H9 (cell line): ENCODE measurements around the gene IL5. TPM values are rescaled to one million over a fixed set of nuclear protein-coding genes. Genes with fewer than 3 reads are reported as not detected.

Source experiments
- DNase-seq: peaks from one replicate; pipeline ENCODE4 v3.0.0-alpha.2; 2017
- H2AFZ ChIP-seq: one replicate; pipeline ENCODE4 v1.6.1; 2013; ENCODE audit warnings: mild to moderate bottlenecking, low read length, control low read depth, moderate library complexity
- H2AK5ac ChIP-seq: 2 replicates; pipeline ENCODE4 v1.6.1; 2013; ENCODE audit warnings: low read length, control low read depth, mixed read lengths; ENCODE audit not compliant: insufficient read length
- H2BK120ac ChIP-seq: one replicate; pipeline ENCODE4 v1.6.1; 2013; ENCODE audit warnings: low read depth, mild to moderate bottlenecking, low read length, control low read depth, inconsistent platforms; ENCODE audit not compliant: poor library complexity, severe bottlenecking
- H2BK12ac ChIP-seq: 2 replicates; pipeline ENCODE4 v1.6.1; 2013; ENCODE audit warnings: low read length, control low read depth, mixed read lengths, low read depth; ENCODE audit not compliant: insufficient read length
- H2BK15ac ChIP-seq: 2 replicates; pipeline ENCODE4 v1.6.1; 2013; ENCODE audit warnings: low read depth, low read length, control low read depth
- H2BK20ac ChIP-seq: one replicate; pipeline ENCODE4 v1.6.1; 2013; ENCODE audit warnings: low read depth, mild to moderate bottlenecking, low read length, control low read depth, inconsistent platforms; ENCODE audit not compliant: poor library complexity, severe bottlenecking
- H2BK5ac ChIP-seq: 2 replicates; pipeline ENCODE4 v1.6.1; 2013; ENCODE audit warnings: low read length, control low read depth, mixed read lengths; ENCODE audit not compliant: insufficient read length
- H3K14ac ChIP-seq: 2 replicates; pipeline ENCODE4 v1.6.1; 2013; ENCODE audit warnings: low read length, control low read depth; ENCODE audit not compliant: insufficient read depth
- H3K18ac ChIP-seq: 2 replicates; pipeline ENCODE4 v1.6.1; 2013; ENCODE audit warnings: low read depth, mild to moderate bottlenecking, mixed read lengths, low read length, control low read depth; ENCODE audit not compliant: insufficient read length
- H3K23ac ChIP-seq: 2 replicates; pipeline ENCODE4 v1.6.1; 2013; ENCODE audit warnings: low read length, control low read depth, mixed read lengths, low read depth; ENCODE audit not compliant: insufficient read length
- H3K23me2 ChIP-seq: 2 replicates; pipeline ENCODE4 v1.6.1; 2013; ENCODE audit warnings: low read depth, mild to moderate bottlenecking, mixed read lengths, low read length, control low read depth; ENCODE audit not compliant: insufficient read length, poor library complexity, severe bottlenecking
- H3K27ac ChIP-seq: 2 replicates; pipeline ENCODE4 v1.5.1; 2013; ENCODE audit warnings: low read length, control low read depth, mixed read lengths, low read depth; ENCODE audit not compliant: insufficient read length
- H3K27me3 ChIP-seq: 2 replicates; pipeline ENCODE4 v1.6.1; 2013; ENCODE audit warnings: low read length, control low read depth, inconsistent platforms; ENCODE audit not compliant: insufficient read depth
- H3K4ac ChIP-seq: 2 replicates; pipeline ENCODE4 v1.6.1; 2013; ENCODE audit warnings: low read depth, mild to moderate bottlenecking, control low read depth, inconsistent platforms, low read length, moderate library complexity
- H3K4me1 ChIP-seq: 2 replicates; pipeline ENCODE4 v1.6.1; 2013; ENCODE audit warnings: low read length, control low read depth, inconsistent platforms; ENCODE audit not compliant: insufficient read depth
- H3K4me2 ChIP-seq: 2 replicates; pipeline ENCODE4 v1.6.1; 2013; ENCODE audit warnings: low read length, control low read depth, mixed read lengths; ENCODE audit not compliant: insufficient read length, insufficient read depth
- H3K56ac ChIP-seq: 2 replicates; pipeline ENCODE4 v1.6.1; 2013; ENCODE audit warnings: low read depth, mild to moderate bottlenecking, mixed read lengths, low read length, control low read depth; ENCODE audit not compliant: insufficient read length
- H3K79me1 ChIP-seq: 2 replicates; pipeline ENCODE4 v1.6.1; 2013; ENCODE audit warnings: low read depth, mild to moderate bottlenecking, moderate library complexity, low read length, control low read depth, inconsistent platforms; ENCODE audit not compliant: insufficient read depth, poor library complexity, severe bottlenecking
- H3K79me2 ChIP-seq: 2 replicates; pipeline ENCODE4 v1.6.1; 2013; ENCODE audit warnings: low read length, control low read depth, inconsistent platforms; ENCODE audit not compliant: insufficient read depth
- H3K9ac ChIP-seq: 2 replicates; pipeline ENCODE4 v1.6.1; 2013; ENCODE audit warnings: low read length, control low read depth, mixed read lengths; ENCODE audit not compliant: insufficient read length; ENCODE audit errors: extremely low read depth
- H3K9me3 ChIP-seq: one replicate; pipeline ENCODE4 v1.6.1; 2013; ENCODE audit warnings: low read depth, low read length, inconsistent platforms; ENCODE audit not compliant: control insufficient read depth
- H3T11ph ChIP-seq: one replicate; pipeline ENCODE4 v1.6.1; 2013; ENCODE audit warnings: mild to moderate bottlenecking, low read length, control low read depth, inconsistent platforms
- H4K20me1 ChIP-seq: one replicate; pipeline ENCODE4 v1.6.1; 2013; ENCODE audit not compliant: control insufficient read depth, insufficient read length, insufficient read depth
- H4K5ac ChIP-seq: 2 replicates; pipeline ENCODE4 v1.6.1; 2013; ENCODE audit warnings: low read depth, mild to moderate bottlenecking, mixed read lengths, low read length, control low read depth; ENCODE audit not compliant: insufficient read length
- H4K8ac ChIP-seq: replicated peaks from 2 replicates; pipeline ENCODE4 v1.6.1; 2013; ENCODE audit warnings: low read length, control low read depth, mixed read lengths, low read depth; ENCODE audit not compliant: insufficient read length
- H4K91ac ChIP-seq: 2 replicates; pipeline ENCODE4 v1.6.1; 2013; ENCODE audit warnings: low read depth, mild to moderate bottlenecking, moderate library complexity, mixed read lengths, low read length, control low read depth; ENCODE audit not compliant: insufficient read length
- H3K27ac Mint-ChIP-seq, 3 experiments: 2 replicates in 2 of 3; 3 replicates in 1 of 3; pipeline ENCODE4 v1.8.0; 2020 to 2021; ENCODE audit warnings: mixed read lengths in 3 of 3, mild to moderate bottlenecking in 1 of 3, moderate library complexity in 1 of 3
- H3K27me3 Mint-ChIP-seq: 2 replicates; pipeline ENCODE4 v1.8.0; 2021; ENCODE audit warnings: low read depth, mild to moderate bottlenecking, moderate library complexity, mixed read lengths
- H3K36me3 Mint-ChIP-seq, 3 experiments: 2 replicates in 2 of 3; 3 replicates in 1 of 3; pipeline ENCODE4 v1.8.0; 2020 to 2021; ENCODE audit warnings: low read depth in 3 of 3, mixed read lengths in 3 of 3; ENCODE audit not compliant: insufficient read depth in 1 of 3
- H3K4me1 Mint-ChIP-seq, 2 experiments: 2 replicates each; pipeline ENCODE4 v1.8.0; 2020; ENCODE audit warnings: mixed read lengths in 2 of 2
- H3K4me3 Mint-ChIP-seq, 2 experiments: 2 replicates in 1 of 2; 3 replicates in 1 of 2; pipeline ENCODE4 v1.8.0; 2020 to 2021; ENCODE audit warnings: mild to moderate bottlenecking in 2 of 2, mixed read lengths in 2 of 2, moderate library complexity in 1 of 2
- H3K9me3 Mint-ChIP-seq, 2 experiments: 2 replicates in 1 of 2; 3 replicates in 1 of 2; pipeline ENCODE4 v1.8.0; 2020; ENCODE audit warnings: mild to moderate bottlenecking in 2 of 2, mixed read lengths in 2 of 2, moderate library complexity in 1 of 2
- CTCF ChIP-seq: fragments of 200-600 bp; sonication (generic); conservative IDR thresholded peaks from 3 replicates; pipeline ENCODE4 v1.8.0; 2021; ENCODE audit warnings: antibody characterized with exemption, mild to moderate bottlenecking
- WGBS: extraction: QIAGEN DNeasy Blood & Tissue Kit; methylation state at CpG from one replicate; pipeline ENCODE4 v1.1.7; 2013; ENCODE audit warnings: missing lambda C conversion rate, low lambda C conversion rate, mixed read lengths; ENCODE audit not compliant: insufficient read length; ENCODE audit errors: extremely low coverage; 5-methylcytosine and 5-hydroxymethylcytosine counted together
- total RNA-seq: library from RNA; stranded (reverse); gene quantifications from 2 replicates; pipeline ENCODE4 v1.2.1, GENCODE V29; 2021

Gene IL5
- total RNA-seq, 1 experiment from 2014 or later: not detected

DNA sequence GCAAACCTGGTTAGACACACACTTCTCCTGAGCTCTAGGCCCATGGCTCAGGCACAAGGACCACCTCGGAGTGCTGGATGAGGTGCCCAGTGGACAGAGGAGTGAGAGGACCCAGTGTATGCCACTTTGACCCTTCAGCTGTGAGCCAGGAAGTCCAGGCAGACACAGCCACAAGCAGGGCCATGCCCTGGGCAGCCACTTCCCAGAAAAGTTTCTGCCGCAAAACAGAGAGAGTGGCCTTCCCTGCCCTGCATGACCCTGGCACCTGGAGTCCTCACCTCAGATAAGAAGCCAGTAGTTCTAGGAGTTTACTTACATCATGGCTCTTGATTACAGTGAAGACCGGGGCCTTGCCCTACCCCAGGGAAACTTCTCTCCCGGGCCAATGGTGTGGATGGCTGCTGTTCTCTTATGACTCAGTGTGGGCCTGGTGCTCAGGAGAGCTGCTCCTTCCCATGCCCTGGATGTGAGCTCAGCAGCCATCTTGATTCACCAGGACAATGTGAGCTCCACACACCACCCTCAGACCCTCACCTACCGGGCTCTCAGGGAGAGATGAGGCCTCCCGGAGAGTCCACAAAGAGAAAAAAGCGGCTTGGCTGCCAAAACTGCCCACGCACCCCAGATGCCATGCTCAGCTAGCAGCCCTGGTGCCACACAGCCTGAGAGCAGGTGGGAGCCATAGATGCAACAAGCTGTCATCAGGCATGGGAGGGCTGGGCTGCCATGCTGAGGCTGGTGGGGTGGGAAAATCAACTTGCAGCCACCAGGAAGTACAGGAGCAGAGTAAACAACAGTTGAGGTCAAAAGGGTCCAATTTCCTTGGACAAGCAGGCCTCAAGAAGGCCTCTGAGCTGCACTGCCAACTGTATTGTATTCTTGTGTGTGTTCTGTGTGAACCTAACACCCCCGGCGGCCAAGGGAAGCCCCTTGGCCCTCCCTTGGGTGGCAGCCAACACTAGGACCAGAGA lies 41.1 kb downstream of the IL5 start:
- no peak overlapping the region for H3K4me3 Mint-ChIP-seq
- H4K8ac ChIP-seq: no peak overlapping the region
- no peaks in the 10 kb centered on the region for H3K79me1 ChIP-seq
- H2AFZ ChIP-seq: no peak overlapping the region
- H3K9me3 ChIP-seq: no peaks in the 10 kb centered on the region
- H3K56ac ChIP-seq: no peak overlapping the region
- no peak overlapping the region for H3K18ac ChIP-seq
- H4K20me1 ChIP-seq: no peaks in the 10 kb centered on the region
- no peak overlapping the region; a peak in 1 of 7 replicates for H3K27ac Mint-ChIP-seq
- no peak overlapping the region for H2BK20ac ChIP-seq
- no peaks in the 10 kb centered on the region for H3K9me3 Mint-ChIP-seq
- H4K5ac ChIP-seq: no peak overlapping the region
- no peak for DNase-seq
- no peak overlapping the region for H3T11ph ChIP-seq
- H3K4me1 Mint-ChIP-seq: peaks cover 8 to 12% of the 10 kb centered on the region in 2 experiments
- no peaks in the 10 kb centered on the region for H3K23me2 ChIP-seq
- no peak overlapping the region for H3K4ac ChIP-seq
- no peak for TF ChIP-seq CTCF
- H3K14ac ChIP-seq: no peak overlapping the region
- no peak overlapping the region for H3K9ac ChIP-seq
- WGBS: no CpG with 5 or more reads among the region's 10 CpGs
- H3K36me3 Mint-ChIP-seq: no peaks in the 10 kb centered on the region; a peak in 1 of 7 replicates
- no peaks in the 10 kb centered on the region for H3K27me3 Mint-ChIP-seq
- H2BK12ac ChIP-seq: no peak overlapping the region
- H2BK5ac ChIP-seq: no peak overlapping the region
- no peak overlapping the region for H2BK15ac ChIP-seq
- no peak overlapping the region for H2AK5ac ChIP-seq
- no peaks in the 10 kb centered on the region for H3K79me2 ChIP-seq
- no peak overlapping the region for H3K23ac ChIP-seq
- H4K91ac ChIP-seq: no peak overlapping the region
- H3K4me1 ChIP-seq: 0 out of 2 replicates have a peak, but pooled peaks cover 1% of the 10 kb centered on the region
- H3K27me3 ChIP-seq: no peaks in the 10 kb centered on the region; the same call in 1 of the 2 replicates
- no peak overlapping the region for H3K27ac ChIP-seq
- no peak overlapping the region for H2BK120ac ChIP-seq
- no peak overlapping the region for H3K4me2 ChIP-seq
